Activated T-cell treated with anti-CD3 and anti-CD28 coated beads for 1 hour (primary cell): ENCODE measurements around the gene CPA3.

Experiments used
- DNase-seq: peaks from one replicate; pipeline ENCODE4 v3.0.0-alpha.2; 2020; ENCODE audit warnings: low read depth

The CPA3 gene

GRCh38 chr3:148922467-148922866 is 57.4 kb downstream of the CPA3 start:
- no peak for DNase-seq

- no peak for DNase-seq
These were observed 58.5 kb downstream of the CPA3 start for GRCh38 chr3:148923592-148923991.

- DNase-seq, result no peak
These were observed 59.5 kb downstream of the CPA3 start for GRCh38 chr3:148924562-148924961.

GRCh38 chr3:148925845-148926244 is 60.7 kb downstream of the CPA3 start:
- no peak for DNase-seq

- DNase-seq, result no peak
These were observed 65.7 kb downstream of the CPA3 start for GRCh38 chr3:148930752-148931151.

GRCh38 chr3:148931574-148931973 is 66.5 kb downstream of the CPA3 start:
- DNase-seq, result no peak

- no peak for DNase-seq
These were observed 67.9 kb downstream of the CPA3 start for GRCh38 chr3:148932972-148933371.

GRCh38 chr3:148937467-148938255 is 72.6 kb downstream of the CPA3 start:
- DNase-seq, result no peak

- DNase-seq, result no peak
These were observed 73.2 kb downstream of the CPA3 start for GRCh38 chr3:148938306-148938705.

GRCh38 chr3:148938936-148939335 is 73.8 kb downstream of the CPA3 start:
- no peak for DNase-seq

GRCh38 chr3:148940983-148941382 is 75.9 kb downstream of the CPA3 start:
- no peak for DNase-seq

GRCh38 chr3:148943506-148944205 is 78.6 kb downstream of the CPA3 start:
- DNase-seq, result no peak

- no peak for DNase-seq
These were observed 80.0 kb downstream of the CPA3 start for GRCh38 chr3:148945116-148945515.
